Colonic mucosa (tissue), 4 donors: ENCODE data around the gene KXD1. TPM values are rescaled to one million over a fixed set of nuclear protein-coding genes. Genes with fewer than 3 reads are reported as not detected.
"Not testable (repeated sequence)": the region's sequence is repeated elsewhere in the genome, so short reads cannot be mapped to it uniquely, and the experiment has no call there.

Source experiments
- DNase-seq: peaks from one replicate; pipeline ENCODE4 v3.0.0-alpha.2; 2020
- H3K27ac ChIP-seq: fragments of 200-600 bp; one replicate; pipeline ENCODE4 v1.8.0; 2021
- H3K27me3 ChIP-seq: fragments of 200-600 bp; one replicate; pipeline ENCODE4 v1.8.0; 2021
- H3K36me3 ChIP-seq: fragments of 200-600 bp; one replicate; pipeline ENCODE4 v1.8.0; 2021
- H3K4me1 ChIP-seq: fragments of 200-600 bp; one replicate; pipeline ENCODE4 v1.8.0; 2021; ENCODE audit warnings: mild to moderate bottlenecking
- H3K4me3 ChIP-seq: fragments of 200-600 bp; one replicate; pipeline ENCODE4 v1.8.0; 2021
- H3K9ac ChIP-seq, 2 donors: one replicate each; pipeline ENCODE4 v1.7.0; 2013; ENCODE audit warnings: control low read depth in 2 of 2, low read depth in 2 of 2, low read length in 2 of 2
- H3K9me3 ChIP-seq: fragments of 200-600 bp; one replicate; pipeline ENCODE4 v1.8.0; 2021
- CTCF ChIP-seq: fragments of 200-600 bp; IDR thresholded peaks from one replicate; pipeline ENCODE4 v1.8.0; 2022; ENCODE audit warnings: antibody characterized with exemption, mild to moderate bottlenecking
- intact Hi-C: fragments of 100-400 bp; cut with DNase I; formaldehyde crosslinking; loops from one replicate; pipeline ENCODE4 v1.14.1; 2022
- total RNA-seq, 2 donors: library from RNA; stranded (reverse); fragmentation: NEBNext Ultra II Directional in 1 of 2; extraction: Animal tissue kit (Norgen Biotek cat#: 25700) in 1 of 2; gene quantifications; one replicate each; pipeline ENCODE4 v1.2.1, GENCODE V29; 2021
- donor health status: healthy.
- donor health status: DM: no; HTN: no; CAD: no.
- donor health status: DM: no; HTN: no; CAD: no.

Gene KXD1
- total RNA-seq, 2 donors from 2014 or later, result 66.8 to 80.4 TPM

GRCh38 chr19:18594824-18595373 lies 37.2 kb downstream of the KXD1 start:
- no peaks in the 10 kb centered on the region for H3K9me3 ChIP-seq
- peaks cover 10% of the 10 kb centered on the region for H3K4me1 ChIP-seq
- intact Hi-C loops, result loop anchor here (5.0 kb wide), 1 partner anchor 252 kb away; no protein-coding TSS in a partner anchor
- H3K9ac ChIP-seq, result no peak overlapping the region
- H3K27ac ChIP-seq, result no peak overlapping the region
- DNase-seq, result no peak
- no peaks in the 10 kb centered on the region for H3K36me3 ChIP-seq
- H3K27me3 ChIP-seq, result peaks cover 21% of the 10 kb centered on the region
- H3K4me3 ChIP-seq, result peak overlapping the region; percentile 19
- no peak for TF ChIP-seq CTCF

GRCh38 chr19:18595475-18595874 lies 37.8 kb downstream of the KXD1 start:
- DNase-seq, result no peak
- peaks cover 23% of the 10 kb centered on the region for H3K27me3 ChIP-seq
- H3K36me3 ChIP-seq, result no peaks in the 10 kb centered on the region
- peaks cover 10% of the 10 kb centered on the region for H3K4me1 ChIP-seq
- no peaks in the 10 kb centered on the region for H3K9me3 ChIP-seq
- TF ChIP-seq CTCF, result no peak
- H3K9ac ChIP-seq, result no peak overlapping the region
- H3K27ac ChIP-seq, result no peak overlapping the region
- intact Hi-C loops, result no loop called here
- H3K4me3 ChIP-seq, result no peak overlapping the region

GRCh38 chr19:18596752-18597157 lies 39.1 kb downstream of the KXD1 start:
- H3K27me3 ChIP-seq, result peaks cover 23% of the 10 kb centered on the region
- H3K4me1 ChIP-seq, result peaks cover 10% of the 10 kb centered on the region
- intact Hi-C loops, result no loop called here
- H3K27ac ChIP-seq, result no peak overlapping the region
- no peak overlapping the region for H3K4me3 ChIP-seq
- no peak for TF ChIP-seq CTCF
- DNase-seq, result peak; percentile 66
- no peaks in the 10 kb centered on the region for H3K9me3 ChIP-seq
- no peaks in the 10 kb centered on the region for H3K36me3 ChIP-seq
- H3K9ac ChIP-seq, result no peak overlapping the region

GRCh38 chr19:18597809-18598660 lies 40.4 kb downstream of the KXD1 start:
- H3K36me3 ChIP-seq, result no peaks in the 10 kb centered on the region
- intact Hi-C loops, result no loop called here
- no peak for TF ChIP-seq CTCF
- no peak overlapping the region for H3K9ac ChIP-seq
- H3K9me3 ChIP-seq, result no peaks in the 10 kb centered on the region
- H3K27me3 ChIP-seq, result peaks cover 30% of the 10 kb centered on the region
- no peak for DNase-seq
- H3K27ac ChIP-seq, result no peak overlapping the region
- H3K4me3 ChIP-seq, result no peak overlapping the region
- H3K4me1 ChIP-seq, result peaks cover 10% of the 10 kb centered on the region

GRCh38 chr19:18599485-18599884 lies 41.8 kb downstream of the KXD1 start:
- Histone ChIP-seq H3K4me3 (no peak overlapping the region), H3K27ac (no peak overlapping the region), H3K36me3 (no peaks in the 10 kb centered on the region), H3K9me3 (no peaks in the 10 kb centered on the region), H3K4me1 (peaks cover 9% of the 10 kb centered on the region), H3K27me3 (peaks cover 44% of the 10 kb centered on the region), H3K9ac (no peak overlapping the region)
- intact Hi-C loops, result no loop called here
- DNase-seq, result no peak
- TF ChIP-seq CTCF, result no peak

GRCh38 chr19:18600692-18601397 lies 43.2 kb downstream of the KXD1 start:
- H3K9me3 ChIP-seq, intact Hi-C loops, H3K36me3 ChIP-seq, H3K27ac ChIP-seq, H3K9ac ChIP-seq, DNase-seq, H3K4me3 ChIP-seq, H3K4me1 ChIP-seq: not testable (repeated sequence)
- H3K27me3 ChIP-seq, result peaks cover 49% of the 10 kb centered on the region
